ENCODE measurements around the gene DPP10.

DNA sequence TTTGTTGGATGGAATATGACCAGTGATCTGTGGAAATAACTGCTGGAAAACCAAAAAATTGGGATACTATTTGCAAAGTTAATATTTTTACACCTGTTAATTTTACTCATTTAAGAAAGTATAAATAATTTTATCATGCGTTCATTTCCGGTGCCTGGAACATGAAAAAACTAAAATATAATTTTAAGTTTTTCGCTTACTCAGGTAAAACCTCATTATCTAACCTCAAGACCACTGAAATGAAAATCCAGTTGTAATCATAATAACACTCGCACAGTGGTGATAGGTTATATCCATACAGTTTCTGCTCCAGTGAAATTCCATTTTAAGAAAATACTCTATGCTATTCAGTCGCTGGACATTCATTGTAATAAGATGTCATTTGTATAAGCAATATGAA, 517.9 kb downstream of the DPP10 start:
- TF ChIP-seq FOXK2 (IDR thresholded peaks at IDR 0.05) (no peak), FOXA1 (IDR thresholded peaks at IDR 0.05) (no peak), SP1 (IDR thresholded peaks at IDR 0.05) (no peak), CTBP1 (IDR thresholded peaks at IDR 0.05; ENCODE audit: borderline replicate concordance) (no peak), HDGF (IDR thresholded peaks at IDR 0.05; ENCODE audit: borderline replicate concordance) (no peak)
